Testis (tissue), 3 donors: Measurements from ENCODE around the gene TNS3. TPM values are rescaled to one million over a fixed set of nuclear protein-coding genes. Genes with fewer than 3 reads are reported as not detected.

Experiments
- DNase-seq: peaks from one replicate; pipeline ENCODE4 v3.0.0-alpha.2; 2019
- H3K27ac ChIP-seq, 2 donors: fragments of 200-600 bp; sonication (generic); one replicate each; pipeline ENCODE4 v1.5.1; 2019
- H3K27me3 ChIP-seq: fragments of 200-600 bp; sonication (generic); one replicate; pipeline ENCODE4 v1.5.1; 2019
- H3K36me3 ChIP-seq: fragments of 200-600 bp; sonication (generic); one replicate; pipeline ENCODE4 v1.5.1; 2017; ENCODE audit warnings: low read depth; ENCODE audit errors: missing control alignments
- H3K4me1 ChIP-seq: fragments of 200-600 bp; sonication (generic); one replicate; pipeline ENCODE4 v1.5.1; 2019
- H3K4me3 ChIP-seq, 2 donors: fragments of 200-600 bp; sonication (generic); one replicate each; pipeline ENCODE4 v1.5.1; 2017 to 2019
- H3K9me3 ChIP-seq: fragments of 200-600 bp; sonication (generic); one replicate; pipeline ENCODE4 v1.5.1; 2017
- POLR2A ChIP-seq: fragments of 450-650 bp; IDR thresholded peaks from one replicate; pipeline ENCODE4 v1.6.1; 2017; ENCODE audit warnings: antibody characterized with exemption, mild to moderate bottlenecking, moderate library complexity
- WGBS, 2 donors: methylation state at CpG; one replicate each; pipeline ENCODE4 v1.1.5; 2018; 5-methylcytosine and 5-hydroxymethylcytosine counted together
- intact Hi-C: fragments of 100-400 bp; cut with DNase I; formaldehyde crosslinking; loops from one replicate; pipeline ENCODE4 v1.15.1; 2023; ENCODE audit warnings: low total_unique reads
- polyA plus RNA-seq: library from polyadenylated mRNA; stranded (reverse); fragments of 350-450 nt; fragmentation: Illumina TruSeq; extraction: RNeasy Lipid Tissue Mini Kit (QIAGEN cat#74804); gene quantifications from one replicate; pipeline ENCODE4 v1.2.3, GENCODE V29; 2014; ENCODE audit warnings: low read depth, low replicate concordance; ENCODE audit not compliant: insufficient read depth
- total RNA-seq, 2 donors: library from RNA; depleted of rRNA; stranded (reverse); fragments of >200 nt; gene quantifications; one replicate each; pipeline ENCODE4 v1.2.3, GENCODE V29; 2016
- TF ChIP-seq, protein P1 (sequence below), 3 experiments: fragments of 450-650 bp in 2 of 3; fragments of 200-600 bp in 1 of 3; sonication (generic) in 1 of 3; IDR thresholded peaks; one replicate each; pipeline ENCODE4 v1.5.1; 2016 to 2019; ENCODE audit warnings: antibody characterized with exemption in 3 of 3, mild to moderate bottlenecking in 2 of 3, moderate library complexity in 1 of 3

TNS3 gene
- total and polyA plus RNA-seq, 3 donors from 2014 or later, result 28.5 to 93.5 (median 60.0) TPM

DNA sequence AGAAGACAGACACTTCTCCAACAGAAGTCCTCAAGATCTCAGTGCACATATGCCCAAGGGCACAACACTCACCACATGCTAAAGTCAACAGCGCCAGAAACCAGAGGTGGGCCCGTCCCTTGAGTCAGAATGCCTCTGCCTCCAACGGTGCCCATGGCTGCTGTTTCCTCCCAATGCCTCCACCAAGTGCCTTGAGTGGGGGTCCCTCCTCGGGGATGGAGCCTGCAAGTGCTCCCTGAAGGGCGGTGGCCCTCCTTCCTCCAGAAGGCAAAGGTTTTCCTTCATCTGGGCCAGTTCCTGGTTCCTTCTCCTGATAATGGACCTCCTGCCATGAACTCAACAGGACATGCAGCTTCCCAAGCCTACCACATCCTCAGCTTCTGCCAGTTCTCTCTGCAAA lies 58.5 kb downstream of the TNS3 start:
- 96 to 100% methylated on average over 4 to 5 of the region's 5 CpGs for WGBS, 2 donors
- Histone ChIP-seq H3K27me3 (no peaks in the 10 kb centered on the region), H3K9me3 (no peaks in the 10 kb centered on the region), H3K36me3 (no peaks in the 10 kb centered on the region), H3K4me3 (no peak overlapping the region), H3K27ac (peak overlapping the region; percentile 19 to 63), H3K4me1 (peaks cover 9% of the 10 kb centered on the region)
- no peak for DNase-seq
- no peak for TF ChIP-seq POLR2A
- TF ChIP-seq, protein P1, sequence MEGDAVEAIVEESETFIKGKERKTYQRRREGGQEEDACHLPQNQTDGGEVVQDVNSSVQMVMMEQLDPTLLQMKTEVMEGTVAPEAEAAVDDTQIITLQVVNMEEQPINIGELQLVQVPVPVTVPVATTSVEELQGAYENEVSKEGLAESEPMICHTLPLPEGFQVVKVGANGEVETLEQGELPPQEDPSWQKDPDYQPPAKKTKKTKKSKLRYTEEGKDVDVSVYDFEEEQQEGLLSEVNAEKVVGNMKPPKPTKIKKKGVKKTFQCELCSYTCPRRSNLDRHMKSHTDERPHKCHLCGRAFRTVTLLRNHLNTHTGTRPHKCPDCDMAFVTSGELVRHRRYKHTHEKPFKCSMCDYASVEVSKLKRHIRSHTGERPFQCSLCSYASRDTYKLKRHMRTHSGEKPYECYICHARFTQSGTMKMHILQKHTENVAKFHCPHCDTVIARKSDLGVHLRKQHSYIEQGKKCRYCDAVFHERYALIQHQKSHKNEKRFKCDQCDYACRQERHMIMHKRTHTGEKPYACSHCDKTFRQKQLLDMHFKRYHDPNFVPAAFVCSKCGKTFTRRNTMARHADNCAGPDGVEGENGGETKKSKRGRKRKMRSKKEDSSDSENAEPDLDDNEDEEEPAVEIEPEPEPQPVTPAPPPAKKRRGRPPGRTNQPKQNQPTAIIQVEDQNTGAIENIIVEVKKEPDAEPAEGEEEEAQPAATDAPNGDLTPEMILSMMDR (IDR thresholded peaks at IDR 0.05), result no peak
- intact Hi-C loops, result no loop called here

DNA sequence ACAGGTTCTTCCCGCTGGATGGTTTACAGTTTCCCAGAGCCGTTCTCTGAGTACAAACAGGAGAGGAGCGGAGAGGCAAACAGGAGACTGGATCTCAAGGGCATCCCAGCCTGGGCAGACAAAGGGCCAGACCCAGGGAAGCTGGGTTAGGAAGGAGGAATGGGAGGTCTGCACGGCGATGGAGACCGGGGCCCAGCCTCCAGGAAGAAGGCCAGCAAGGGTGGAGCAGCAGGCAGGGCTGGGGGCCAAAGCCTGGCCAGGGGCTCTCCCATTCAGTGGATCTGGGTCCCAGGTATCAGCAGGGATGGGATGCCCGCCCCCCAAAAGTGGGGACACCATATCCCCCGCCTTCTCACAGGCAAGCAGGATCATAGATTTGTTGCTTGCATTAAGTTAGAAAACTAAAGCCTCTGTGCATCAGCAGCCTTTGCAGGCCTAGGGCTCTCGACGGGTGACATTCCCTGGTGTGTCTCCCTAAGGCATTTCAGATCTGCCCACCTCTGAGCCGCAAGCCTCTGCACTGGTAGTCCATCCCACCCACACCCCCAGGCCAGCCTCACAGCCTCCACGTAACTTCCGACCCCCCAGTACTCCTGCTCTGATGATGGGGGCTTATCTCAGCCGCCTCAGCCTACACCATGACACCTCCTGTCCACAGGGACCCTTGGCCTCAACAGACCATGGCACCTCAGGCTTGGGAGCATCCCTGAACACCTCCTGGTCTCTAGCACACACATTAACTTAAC lies 59.9 kb downstream of the TNS3 start:
- Histone ChIP-seq H3K27ac (no peak overlapping the region), H3K9me3 (no peaks in the 10 kb centered on the region)
- 90 to 91% methylated on average over 14 of the region's 14 CpGs for WGBS, 2 donors

DNA sequence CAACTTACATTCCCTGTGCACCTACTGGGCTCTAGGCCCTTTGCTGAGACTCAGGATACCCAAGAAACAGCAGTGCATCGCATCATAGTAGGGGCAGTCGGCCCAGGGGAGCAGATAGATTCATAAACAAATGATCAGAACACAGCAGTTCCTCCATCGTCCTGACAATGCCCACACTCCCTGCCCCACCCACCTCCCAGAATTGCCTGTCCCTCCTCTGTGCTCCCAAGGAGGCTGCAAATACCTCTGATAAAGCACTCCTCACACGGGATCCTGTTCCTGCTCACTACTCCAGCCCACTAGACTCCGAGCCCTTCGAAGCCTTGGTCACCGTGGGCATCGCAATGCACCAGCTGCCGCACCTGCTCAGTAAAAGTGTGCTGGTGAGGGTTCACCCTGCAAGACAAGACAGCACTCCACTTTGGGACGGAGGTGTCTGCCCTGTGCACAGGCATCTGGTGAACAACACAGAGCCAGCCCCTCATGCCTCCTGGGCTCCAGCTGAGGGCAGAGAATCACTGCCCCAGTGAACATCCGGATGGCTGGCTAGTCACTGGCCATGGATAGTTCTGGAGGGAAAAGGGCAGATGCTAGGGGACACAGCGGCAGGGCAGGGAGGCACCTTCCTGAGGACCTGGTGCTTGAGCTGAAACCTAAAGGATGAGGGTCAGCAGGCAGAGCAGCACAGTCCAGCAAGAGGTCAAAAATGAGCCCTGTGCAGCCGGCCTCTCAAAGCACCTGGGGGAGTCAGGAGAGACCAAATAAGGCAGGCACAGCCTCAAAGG lies 60.7 kb downstream of the TNS3 start:
- Histone ChIP-seq H3K36me3 (no peaks in the 10 kb centered on the region), H3K27me3 (no peaks in the 10 kb centered on the region), H3K4me3 (no peak overlapping the region), H3K27ac (no peak overlapping the region), H3K4me1 (peaks cover 9% of the 10 kb centered on the region), H3K9me3 (no peaks in the 10 kb centered on the region)
- TF ChIP-seq POLR2A, result no peak
- TF ChIP-seq, protein P1 (IDR thresholded peaks at IDR 0.05), result no peak
- WGBS, 2 donors, result 83 to 85% methylated on average over 11 to 13 of the region's 13 CpGs
- intact Hi-C loops, result no loop called here
- DNase-seq, result no peak

More for the DNA sequence above, 59.9 kb downstream of the TNS3 start:
- TF ChIP-seq POLR2A, result no peak
- TF ChIP-seq, protein P1 (IDR thresholded peaks at IDR 0.05), result no peak
- H3K36me3 ChIP-seq, result no peaks in the 10 kb centered on the region
- intact Hi-C loops, result no loop called here
- peaks cover 9% of the 10 kb centered on the region for H3K4me1 ChIP-seq
- H3K27me3 ChIP-seq, result no peaks in the 10 kb centered on the region
- H3K4me3 ChIP-seq, result no peak overlapping the region
- no peak for DNase-seq

DNA sequence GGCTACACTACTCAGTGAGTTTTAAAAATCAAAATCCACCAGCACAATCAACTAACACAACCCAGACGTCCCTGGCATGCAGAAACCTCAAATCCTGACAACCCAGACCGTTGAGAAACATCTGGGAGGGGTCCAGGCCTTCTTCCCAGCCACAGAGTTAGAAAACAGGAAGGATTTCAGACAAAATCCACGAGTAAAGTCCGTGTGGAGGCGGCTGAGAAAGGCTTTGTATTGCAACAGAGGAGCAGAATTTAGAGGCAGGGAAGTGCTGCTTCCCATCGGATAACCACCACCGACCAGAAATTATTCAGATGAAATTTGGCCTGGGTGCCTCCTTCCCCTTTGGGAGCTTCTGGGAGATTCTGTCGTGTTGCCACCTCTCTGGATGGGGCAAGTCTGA lies 61.5 kb downstream of the TNS3 start:
- Histone ChIP-seq H3K9me3 (no peaks in the 10 kb centered on the region), H3K27ac (no peak overlapping the region), H3K4me3 (no peak overlapping the region), H3K4me1 (peaks cover 9% of the 10 kb centered on the region), H3K36me3 (no peaks in the 10 kb centered on the region), H3K27me3 (no peaks in the 10 kb centered on the region)
- WGBS, 2 donors, result 69 to 74% methylated on average over 8 of the region's 8 CpGs
- intact Hi-C loops, result no loop called here
- DNase-seq, result no peak
- TF ChIP-seq, protein P1 (IDR thresholded peaks at IDR 0.05), result no peak
- no peak for TF ChIP-seq POLR2A
